Lower lobe of right lung (tissue), 2 donors: ENCODE data around the gene MSN. TPM values are rescaled to one million over a fixed set of nuclear protein-coding genes. Genes with fewer than 3 reads are reported as not detected.

Experiments used
- ATAC-seq, 2 donors: fragments of 200-7000 bp; cut with Tn5 transposase; one replicate each; pipeline ENCODE4 v1.9.1; 2020 to 2022; ENCODE audit warnings: mild to moderate bottlenecking in 2 of 2, moderate library complexity in 2 of 2
- DNase-seq: peaks from one replicate; pipeline ENCODE4 v3.0.0-alpha.2; 2020
- H3K27ac ChIP-seq: fragments of 200-600 bp; one replicate; pipeline ENCODE4 v1.8.0; 2022
- H3K27me3 ChIP-seq: fragments of 200-600 bp; one replicate; pipeline ENCODE4 v1.8.0; 2022; ENCODE audit warnings: low read depth
- H3K36me3 ChIP-seq: fragments of 200-600 bp; one replicate; pipeline ENCODE4 v1.8.0; 2022; ENCODE audit warnings: mild to moderate bottlenecking
- H3K4me1 ChIP-seq: fragments of 200-600 bp; one replicate; pipeline ENCODE4 v1.8.0; 2022
- H3K4me3 ChIP-seq: fragments of 200-600 bp; one replicate; pipeline ENCODE4 v1.8.0; 2022; ENCODE audit warnings: mild to moderate bottlenecking
- H3K9me3 ChIP-seq: fragments of 200-600 bp; one replicate; pipeline ENCODE4 v1.8.0; 2022
- intact Hi-C: fragments of 100-400 bp; cut with DNase I; formaldehyde crosslinking; loops from one replicate; pipeline ENCODE4 v1.11.0; 2022
- total RNA-seq: library from RNA; stranded (reverse); fragmentation: NEBNext Ultra II Directional; extraction: Animal tissue kit (Norgen Biotek cat#: 25700); gene quantifications from one replicate; pipeline ENCODE4 v1.2.1, GENCODE V29; 2021
- TF ChIP-seq, protein P1 (sequence below): fragments of 200-600 bp; IDR thresholded peaks from one replicate; pipeline ENCODE4 v1.8.0; 2022; ENCODE audit warnings: antibody characterized with exemption, mild to moderate bottlenecking
- donor health status: DM: no; HTN: yes; CAD: no; lungs with severe emphysema.

Gene MSN
- total RNA-seq, 1 donor from 2014 or later: 419 TPM

DNA sequence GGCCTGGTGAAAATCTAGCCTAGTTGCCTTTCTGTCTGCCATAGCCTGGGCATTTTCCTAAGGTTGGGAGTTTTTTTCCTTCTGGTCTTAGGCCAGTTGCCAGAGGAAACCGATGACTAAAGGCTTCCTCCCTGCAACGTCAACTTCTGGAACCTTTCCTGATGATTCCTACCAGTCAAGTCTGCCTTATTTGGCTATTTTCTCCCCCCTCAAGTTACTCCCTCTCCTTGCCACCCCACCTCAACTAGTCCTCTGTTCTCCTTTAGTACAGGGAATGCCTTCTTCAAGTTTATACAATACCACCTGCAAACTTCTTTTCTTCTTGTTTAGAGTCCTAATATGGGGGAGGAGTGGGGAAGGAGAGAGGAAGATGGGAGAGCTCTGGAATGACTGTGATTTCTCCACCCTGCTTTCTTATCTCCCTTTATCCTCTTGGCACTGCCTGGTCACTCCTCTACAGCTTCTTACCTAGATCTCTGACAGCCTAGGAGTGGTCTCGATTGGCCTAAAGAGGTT, 10.6 kb downstream of the MSN start:
- peak overlapping the region; percentile 67 for H3K27ac ChIP-seq
- no peaks in the 10 kb centered on the region for H3K36me3 ChIP-seq
- no peaks in the 10 kb centered on the region for H3K9me3 ChIP-seq
- H3K4me1 ChIP-seq: peaks cover 95% of the 10 kb centered on the region
- intact Hi-C loops: no loop called here
- no peak for DNase-seq
- H3K4me3 ChIP-seq: no peak overlapping the region
- ATAC-seq: peak; percentile 65 to 67
- TF ChIP-seq, protein P1, sequence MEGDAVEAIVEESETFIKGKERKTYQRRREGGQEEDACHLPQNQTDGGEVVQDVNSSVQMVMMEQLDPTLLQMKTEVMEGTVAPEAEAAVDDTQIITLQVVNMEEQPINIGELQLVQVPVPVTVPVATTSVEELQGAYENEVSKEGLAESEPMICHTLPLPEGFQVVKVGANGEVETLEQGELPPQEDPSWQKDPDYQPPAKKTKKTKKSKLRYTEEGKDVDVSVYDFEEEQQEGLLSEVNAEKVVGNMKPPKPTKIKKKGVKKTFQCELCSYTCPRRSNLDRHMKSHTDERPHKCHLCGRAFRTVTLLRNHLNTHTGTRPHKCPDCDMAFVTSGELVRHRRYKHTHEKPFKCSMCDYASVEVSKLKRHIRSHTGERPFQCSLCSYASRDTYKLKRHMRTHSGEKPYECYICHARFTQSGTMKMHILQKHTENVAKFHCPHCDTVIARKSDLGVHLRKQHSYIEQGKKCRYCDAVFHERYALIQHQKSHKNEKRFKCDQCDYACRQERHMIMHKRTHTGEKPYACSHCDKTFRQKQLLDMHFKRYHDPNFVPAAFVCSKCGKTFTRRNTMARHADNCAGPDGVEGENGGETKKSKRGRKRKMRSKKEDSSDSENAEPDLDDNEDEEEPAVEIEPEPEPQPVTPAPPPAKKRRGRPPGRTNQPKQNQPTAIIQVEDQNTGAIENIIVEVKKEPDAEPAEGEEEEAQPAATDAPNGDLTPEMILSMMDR: no peak
- H3K27me3 ChIP-seq: no peaks in the 10 kb centered on the region

DNA sequence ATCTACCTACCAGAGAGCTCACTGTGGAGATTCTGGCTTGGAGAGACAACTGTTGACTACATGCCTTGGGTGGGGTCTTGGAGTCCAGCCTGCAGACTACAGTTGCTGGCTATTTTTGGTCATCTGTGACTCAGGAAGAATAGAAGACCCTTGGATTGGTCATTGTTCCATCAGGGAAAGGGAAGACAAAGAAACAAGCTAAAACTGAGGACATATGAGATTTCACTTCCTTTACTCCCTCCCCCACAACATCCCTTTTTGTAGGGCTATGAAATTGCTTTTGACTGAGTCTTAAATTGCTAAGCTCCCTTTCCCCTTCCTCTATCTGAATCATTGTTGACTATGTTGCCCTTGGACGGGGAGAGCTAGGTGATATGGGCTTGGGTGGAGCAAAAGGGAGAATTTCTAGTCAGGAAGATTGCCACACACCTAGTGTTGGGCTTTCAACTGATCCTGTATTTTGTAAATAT, 11.7 kb downstream of the MSN start:
- DNase-seq: no peak
- no peaks in the 10 kb centered on the region for H3K27me3 ChIP-seq
- TF ChIP-seq, protein P1: no peak
- intact Hi-C loops: no loop called here
- H3K4me1 ChIP-seq: peaks cover 91% of the 10 kb centered on the region
- peak overlapping the region; percentile 67 for H3K27ac ChIP-seq
- no peak overlapping the region for H3K4me3 ChIP-seq
- H3K9me3 ChIP-seq: no peaks in the 10 kb centered on the region
- ATAC-seq: peak; percentile 51 to 63
- no peaks in the 10 kb centered on the region for H3K36me3 ChIP-seq

DNA sequence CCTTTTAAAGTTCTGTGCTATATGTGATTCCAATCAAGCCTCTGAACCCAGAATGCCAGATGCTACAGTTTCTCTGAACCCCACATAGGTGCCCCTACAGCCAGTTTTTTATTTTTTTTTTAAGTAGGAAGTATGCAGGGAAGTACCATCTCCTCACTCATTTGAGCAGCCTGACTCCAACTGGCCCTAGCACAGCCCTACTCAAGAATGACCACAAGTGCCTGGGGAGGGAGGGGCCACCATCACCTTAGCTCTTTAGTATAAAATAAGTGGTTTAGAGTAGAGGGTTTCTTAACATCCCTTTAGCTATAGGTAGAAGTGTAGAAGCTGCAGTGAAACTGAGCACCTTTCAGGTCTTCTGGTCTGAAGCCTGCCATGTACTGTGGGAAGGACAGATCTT, 14.4 kb downstream of the MSN start:
- ATAC-seq (peak in 1 of 2 donors; percentile 25), DNase-seq (no peak)
- Histone ChIP-seq H3K4me3 (no peak overlapping the region), H3K9me3 (no peaks in the 10 kb centered on the region), H3K4me1 (peaks cover 92% of the 10 kb centered on the region), H3K27ac (no peak overlapping the region), H3K27me3 (no peaks in the 10 kb centered on the region), H3K36me3 (no peaks in the 10 kb centered on the region)
- TF ChIP-seq, protein P1: no peak
- intact Hi-C loops: no loop called here

DNA sequence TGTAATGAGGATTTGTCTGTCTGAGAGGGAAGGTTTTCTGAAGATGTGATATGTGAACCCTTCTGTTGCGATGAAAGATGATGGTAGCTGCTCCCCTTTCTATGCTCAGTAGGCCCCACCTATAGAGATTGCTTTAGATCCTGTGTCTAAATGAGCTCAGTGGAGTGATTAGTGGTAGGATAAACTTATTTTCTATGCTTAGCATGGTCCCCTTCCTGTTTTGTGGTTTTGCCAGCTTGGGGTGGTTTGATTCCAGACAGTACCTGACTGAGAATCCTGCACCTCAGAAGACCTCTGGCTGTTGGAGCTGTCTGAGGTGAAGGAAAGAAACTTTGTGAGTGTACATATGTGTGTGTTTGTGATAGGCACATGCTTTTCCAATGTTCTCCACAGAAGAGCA, 17.7 kb downstream of the MSN start:
- TF ChIP-seq, protein P1: no peak

DNA sequence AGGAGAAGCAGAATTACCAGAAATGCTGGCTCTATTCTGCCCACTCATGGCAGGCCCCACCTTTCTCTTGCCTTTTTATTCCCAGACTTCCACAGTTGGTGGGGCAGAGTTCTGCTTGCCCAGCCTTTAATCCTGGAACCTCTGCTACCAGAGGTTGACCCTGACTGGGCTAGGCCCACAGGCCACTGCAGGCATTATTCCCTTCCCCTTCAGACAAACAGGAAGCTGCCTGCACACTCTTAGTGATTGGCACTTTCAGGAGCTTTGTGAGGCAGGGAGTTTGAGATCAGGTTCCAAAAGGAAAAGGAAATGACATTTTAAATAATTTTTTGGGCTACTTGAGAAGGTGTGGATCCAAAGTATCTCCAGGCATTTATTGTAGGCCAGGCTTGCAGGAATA, 18.8 kb downstream of the MSN start:
- no peaks in the 10 kb centered on the region for H3K27me3 ChIP-seq
- intact Hi-C loops: no loop called here
- no peaks in the 10 kb centered on the region for H3K9me3 ChIP-seq
- TF ChIP-seq, protein P1: no peak
- no peak overlapping the region for H3K4me3 ChIP-seq
- DNase-seq: no peak
- H3K36me3 ChIP-seq: no peaks in the 10 kb centered on the region
- H3K4me1 ChIP-seq: peaks cover 95% of the 10 kb centered on the region
- no peak for ATAC-seq
- H3K27ac ChIP-seq: no peak overlapping the region

More for the DNA sequence above, 17.7 kb downstream of the MSN start:
- Histone ChIP-seq H3K4me3 (no peak overlapping the region), H3K36me3 (no peaks in the 10 kb centered on the region), H3K27ac (no peak overlapping the region), H3K9me3 (no peaks in the 10 kb centered on the region), H3K4me1 (peaks cover 95% of the 10 kb centered on the region), H3K27me3 (no peaks in the 10 kb centered on the region)
- intact Hi-C loops: no loop called here
- ATAC-seq (no peak), DNase-seq (no peak)
